Endothelial cell (in vitro differentiated cells): ENCODE results near the gene GGNBP2. TPM values are rescaled to one million over a fixed set of nuclear protein-coding genes. Genes with fewer than 3 reads are reported as not detected.

Source experiments
- DNase-seq: peaks from one replicate; pipeline ENCODE4 v3.0.0; 2021; ENCODE audit warnings: low spot score
- H3K27ac Mint-ChIP-seq: one replicate; pipeline ENCODE4 v1.8.0; 2021; ENCODE audit warnings: mixed read lengths, inconsistent platforms; ENCODE audit not compliant: unreplicated experiment
- H3K27me3 Mint-ChIP-seq: one replicate; pipeline ENCODE4 v1.8.0; 2021; ENCODE audit warnings: mild to moderate bottlenecking, moderate library complexity, mixed read lengths, inconsistent platforms; ENCODE audit not compliant: unreplicated experiment
- H3K36me3 Mint-ChIP-seq: one replicate; pipeline ENCODE4 v1.8.0; 2021; ENCODE audit warnings: mild to moderate bottlenecking, low read depth, mixed read lengths, inconsistent platforms; ENCODE audit not compliant: unreplicated experiment
- H3K4me1 Mint-ChIP-seq: one replicate; pipeline ENCODE4 v1.8.0; 2021; ENCODE audit warnings: mild to moderate bottlenecking, mixed read lengths, inconsistent platforms; ENCODE audit not compliant: unreplicated experiment
- H3K4me3 Mint-ChIP-seq: one replicate; pipeline ENCODE4 v1.8.0; 2021; ENCODE audit warnings: mild to moderate bottlenecking, mixed read lengths, inconsistent platforms; ENCODE audit not compliant: unreplicated experiment
- H3K9me3 Mint-ChIP-seq: one replicate; pipeline ENCODE4 v1.8.0; 2021; ENCODE audit warnings: mixed read lengths, inconsistent platforms; ENCODE audit not compliant: unreplicated experiment
- total RNA-seq: library from RNA; stranded (reverse); fragmentation: NEBNext Ultra II Directional; extraction: Animal tissue kit (Norgen Biotek cat#: 25700); gene quantifications from one replicate; pipeline ENCODE4 v1.2.1, GENCODE V29; 2021; ENCODE audit not compliant: unreplicated experiment
- TF ChIP-seq, protein P1 (sequence below): fragments of 200-600 bp; sonication (generic); IDR thresholded peaks from one replicate; pipeline ENCODE4 v1.5.0; 2021; ENCODE audit warnings: antibody characterized with exemption; ENCODE audit not compliant: unreplicated experiment

The GGNBP2 gene
- total RNA-seq, 1 donor from 2014 or later: 84.4 TPM

DNA sequence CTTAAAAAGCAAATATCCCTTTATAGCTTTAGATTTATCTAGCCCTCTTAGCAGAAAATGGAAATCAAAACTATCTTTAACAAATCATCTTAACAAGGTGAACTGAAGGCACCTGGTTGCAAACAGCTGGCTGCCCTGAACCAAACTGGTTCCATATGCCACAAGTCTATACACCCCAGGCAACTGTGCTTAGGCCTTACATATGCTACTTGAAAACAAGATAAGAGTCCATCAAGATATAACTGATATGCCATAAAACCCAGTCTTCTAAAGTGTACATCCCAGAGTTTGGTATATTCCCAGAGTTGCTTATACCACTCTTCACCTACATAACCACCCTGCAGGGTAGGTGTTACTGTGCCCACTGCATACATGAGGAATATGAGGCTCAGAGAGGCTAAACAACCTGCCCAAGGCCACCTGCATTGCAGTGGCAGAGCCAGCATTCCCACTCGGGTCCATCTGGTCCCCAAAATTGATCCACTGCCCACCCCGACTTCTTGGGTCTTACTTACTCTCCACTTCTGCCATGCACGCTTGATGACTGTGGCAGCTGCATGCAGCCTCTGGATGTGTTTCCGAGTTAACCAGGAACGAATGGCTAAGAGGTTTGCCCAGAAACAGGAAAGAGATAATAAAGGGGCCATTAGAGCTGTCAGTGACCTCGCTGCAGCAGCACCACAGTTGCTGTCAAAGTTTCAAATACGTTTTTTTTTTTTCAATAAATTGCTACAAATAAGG lies 46.0 kb upstream of the GGNBP2 start:
- TF ChIP-seq, protein P1, sequence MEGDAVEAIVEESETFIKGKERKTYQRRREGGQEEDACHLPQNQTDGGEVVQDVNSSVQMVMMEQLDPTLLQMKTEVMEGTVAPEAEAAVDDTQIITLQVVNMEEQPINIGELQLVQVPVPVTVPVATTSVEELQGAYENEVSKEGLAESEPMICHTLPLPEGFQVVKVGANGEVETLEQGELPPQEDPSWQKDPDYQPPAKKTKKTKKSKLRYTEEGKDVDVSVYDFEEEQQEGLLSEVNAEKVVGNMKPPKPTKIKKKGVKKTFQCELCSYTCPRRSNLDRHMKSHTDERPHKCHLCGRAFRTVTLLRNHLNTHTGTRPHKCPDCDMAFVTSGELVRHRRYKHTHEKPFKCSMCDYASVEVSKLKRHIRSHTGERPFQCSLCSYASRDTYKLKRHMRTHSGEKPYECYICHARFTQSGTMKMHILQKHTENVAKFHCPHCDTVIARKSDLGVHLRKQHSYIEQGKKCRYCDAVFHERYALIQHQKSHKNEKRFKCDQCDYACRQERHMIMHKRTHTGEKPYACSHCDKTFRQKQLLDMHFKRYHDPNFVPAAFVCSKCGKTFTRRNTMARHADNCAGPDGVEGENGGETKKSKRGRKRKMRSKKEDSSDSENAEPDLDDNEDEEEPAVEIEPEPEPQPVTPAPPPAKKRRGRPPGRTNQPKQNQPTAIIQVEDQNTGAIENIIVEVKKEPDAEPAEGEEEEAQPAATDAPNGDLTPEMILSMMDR: no peak
- H3K9me3 Mint-ChIP-seq: no peaks in the 10 kb centered on the region
- H3K27ac Mint-ChIP-seq: peak overlapping the region; percentile 67
- H3K36me3 Mint-ChIP-seq: peaks cover 33% of the 10 kb centered on the region
- H3K4me3 Mint-ChIP-seq: no peak overlapping the region
- peaks cover 5% of the 10 kb centered on the region for H3K4me1 Mint-ChIP-seq
- H3K27me3 Mint-ChIP-seq: peaks cover 2% of the 10 kb centered on the region
- DNase-seq: no peak

DNA sequence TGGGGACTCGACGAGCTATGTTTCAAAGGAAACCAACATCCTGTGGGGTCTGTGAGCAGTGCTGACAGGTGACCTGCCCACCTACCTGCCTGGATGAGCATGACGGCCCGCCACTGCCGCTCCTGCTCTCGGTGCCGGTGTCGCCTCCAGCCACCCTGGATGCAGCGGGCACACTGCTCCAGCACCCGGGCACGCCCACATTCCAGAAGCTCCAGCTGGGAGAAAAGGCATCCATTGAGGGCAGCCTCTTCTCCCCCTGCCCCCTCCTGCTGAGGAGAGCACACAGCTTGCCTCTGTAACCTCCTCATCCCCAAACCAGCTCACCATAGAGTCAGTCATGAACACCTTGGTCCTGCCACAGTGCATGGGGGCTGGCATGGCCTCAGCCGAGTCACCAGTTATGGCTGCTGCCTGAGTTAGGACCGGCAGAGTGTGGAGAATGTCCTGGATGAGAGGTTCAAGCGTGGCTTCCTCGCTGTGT lies 43.9 kb upstream of the GGNBP2 start:
- Mint-ChIP-seq H3K4me1 (peaks cover 5% of the 10 kb centered on the region), H3K9me3 (no peaks in the 10 kb centered on the region), H3K27ac (no peak overlapping the region), H3K27me3 (peaks cover 2% of the 10 kb centered on the region), H3K36me3 (peaks cover 31% of the 10 kb centered on the region), H3K4me3 (no peak overlapping the region)
- TF ChIP-seq, protein P1: no peak
- DNase-seq: no peak

DNA sequence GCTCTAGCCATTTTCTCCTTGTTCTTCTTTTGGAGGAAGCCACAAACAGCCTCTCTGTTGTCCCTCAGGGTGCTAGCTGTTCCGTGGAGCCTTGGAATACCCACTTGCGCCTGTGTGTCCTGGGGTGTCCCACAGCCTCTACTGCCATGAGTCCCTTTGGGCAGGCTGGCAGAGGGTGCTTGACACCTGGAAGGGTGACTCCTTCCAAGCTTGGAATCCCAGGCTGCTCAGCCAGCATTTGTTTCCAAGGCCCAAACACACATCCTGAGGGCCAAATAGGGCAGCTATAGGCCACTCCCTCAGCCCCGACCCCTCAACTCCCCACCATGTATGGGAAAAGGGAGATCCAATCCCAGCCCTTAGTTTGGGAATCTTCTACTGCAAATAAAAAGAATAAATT lies 43.4 kb upstream of the GGNBP2 start:
- H3K36me3 Mint-ChIP-seq: peaks cover 29% of the 10 kb centered on the region
- TF ChIP-seq, protein P1: no peak
- DNase-seq: no peak
- peaks cover 4% of the 10 kb centered on the region for H3K27me3 Mint-ChIP-seq
- H3K4me3 Mint-ChIP-seq: no peak overlapping the region
- H3K4me1 Mint-ChIP-seq: peaks cover 5% of the 10 kb centered on the region
- no peaks in the 10 kb centered on the region for H3K9me3 Mint-ChIP-seq
- no peak overlapping the region for H3K27ac Mint-ChIP-seq

DNA sequence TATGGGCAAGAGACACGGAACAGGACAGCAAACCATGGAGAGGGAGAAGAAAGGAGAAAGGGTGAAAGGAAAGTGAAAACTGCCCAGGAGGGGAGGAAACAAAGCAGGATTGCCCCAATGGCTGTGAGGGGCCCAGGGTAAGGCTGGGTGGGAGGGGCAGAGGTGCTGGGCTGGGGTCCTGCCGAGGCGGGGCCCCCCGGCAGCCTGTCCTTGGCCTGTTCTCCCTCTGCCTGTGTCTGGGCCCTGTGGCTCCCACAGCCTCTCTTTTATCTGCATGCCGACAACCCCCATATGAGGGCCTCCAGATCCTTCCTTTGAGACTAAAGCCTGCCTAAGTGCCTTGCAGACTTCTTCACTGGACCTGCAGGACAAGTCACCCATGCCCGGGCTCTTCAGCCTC lies 42.8 kb upstream of the GGNBP2 start:
- Mint-ChIP-seq H3K9me3 (no peaks in the 10 kb centered on the region), H3K4me1 (peaks cover 5% of the 10 kb centered on the region), H3K36me3 (peaks cover 29% of the 10 kb centered on the region), H3K27ac (peak overlapping the region; percentile 23), H3K27me3 (peaks cover 4% of the 10 kb centered on the region), H3K4me3 (peak overlapping the region; percentile 32)
- TF ChIP-seq, protein P1: no peak
- DNase-seq: no peak

DNA sequence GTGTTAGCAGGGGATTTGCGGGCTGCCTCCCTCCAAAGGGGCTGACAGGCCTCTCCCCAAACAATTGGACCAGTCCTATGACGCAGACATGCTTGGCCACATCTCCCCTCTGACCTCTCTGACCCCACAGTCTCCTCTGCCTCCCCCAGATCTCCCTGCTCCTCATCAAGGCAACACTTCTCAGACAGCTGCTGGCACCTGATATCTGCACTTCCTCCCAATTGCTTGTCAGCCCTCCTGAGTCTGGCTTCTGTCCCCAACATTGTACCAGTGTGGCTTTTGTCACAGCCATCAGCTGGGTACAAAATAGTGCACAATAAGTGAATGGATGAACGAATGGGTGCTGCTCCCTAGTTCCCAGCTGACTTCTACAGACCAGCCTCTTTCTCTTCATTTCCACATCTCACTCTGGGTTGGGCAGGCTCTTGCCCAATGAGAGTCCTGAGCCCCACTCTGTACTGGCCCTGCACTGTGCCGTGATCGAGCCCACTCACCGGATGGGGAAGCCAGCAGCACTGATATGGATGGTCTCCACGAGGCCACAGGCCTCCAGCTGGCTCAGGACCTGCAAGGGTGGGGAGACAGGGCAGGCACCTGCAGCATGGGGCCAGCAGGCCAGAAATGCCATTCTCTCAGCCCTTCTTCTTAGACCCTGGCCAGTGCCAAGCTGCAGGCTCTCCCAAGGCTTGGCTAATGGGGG lies 41.1 kb upstream of the GGNBP2 start:
- Mint-ChIP-seq H3K36me3 (peaks cover 33% of the 10 kb centered on the region), H3K4me3 (peak overlapping the region; percentile 45), H3K27ac (no peak overlapping the region), H3K4me1 (peaks cover 5% of the 10 kb centered on the region), H3K9me3 (no peaks in the 10 kb centered on the region), H3K27me3 (peaks cover 4% of the 10 kb centered on the region)
- DNase-seq: no peak
- TF ChIP-seq, protein P1: no peak
